IPS-20b (cell line): ENCODE measurements around the gene FAM83B.

Experiments used
- H3K27ac ChIP-seq: one replicate; pipeline ENCODE4 v1.5.1; 2013; ENCODE audit warnings: low read length
- H3K27me3 ChIP-seq: 2 replicates; pipeline ENCODE4 v1.6.1; 2013; ENCODE audit warnings: mild to moderate bottlenecking, low read length, inconsistent platforms; ENCODE audit not compliant: insufficient read depth
- H3K36me3 ChIP-seq: 2 replicates; pipeline ENCODE4 v1.6.1; 2013; ENCODE audit warnings: low read depth, mild to moderate bottlenecking, inconsistent platforms, low read length, moderate library complexity; ENCODE audit not compliant: insufficient read depth
- H3K4me1 ChIP-seq: 2 replicates; pipeline ENCODE4 v1.6.1; 2013; ENCODE audit warnings: mild to moderate bottlenecking, control low read depth, inconsistent platforms, low read length, moderate library complexity; ENCODE audit not compliant: insufficient read depth
- H3K4me3 ChIP-seq: 2 replicates; pipeline ENCODE4 v1.5.1; 2013; ENCODE audit warnings: mild to moderate bottlenecking, low read length, inconsistent platforms
- H3K9ac ChIP-seq: 2 replicates; pipeline ENCODE4 v1.6.1; 2013; ENCODE audit warnings: low read depth, mild to moderate bottlenecking, inconsistent platforms, low read length, moderate library complexity
- H3K9me3 ChIP-seq: 2 replicates; pipeline ENCODE4 v1.6.1; 2013; ENCODE audit warnings: mild to moderate bottlenecking, low read depth, low read length, inconsistent platforms; ENCODE audit not compliant: insufficient read depth

The FAM83B gene

GRCh38 chr6:54990001-54990400 is 143.4 kb downstream of the FAM83B start:
- Histone ChIP-seq H3K4me3 (no peak overlapping the region), H3K9ac (no peak overlapping the region), H3K4me1 (no peaks in the 10 kb centered on the region), H3K27ac (no peak overlapping the region), H3K36me3 (no peaks in the 10 kb centered on the region), H3K9me3 (no peaks in the 10 kb centered on the region; the same call in 1 of the 2 replicates), H3K27me3 (no peaks in the 10 kb centered on the region)
